ENCODE results near the gene GAS6. TPM values are rescaled to one million over a fixed set of nuclear protein-coding genes. Genes with fewer than 3 reads are reported as not detected.
"Not testable (repeated sequence)": the region's sequence is repeated elsewhere in the genome, so short reads cannot be mapped to it uniquely, and the experiment has no call there.

GAS6 gene
- total RNA-seq, 1 experiment from 2014 or later = 93.8 TPM

DNA sequence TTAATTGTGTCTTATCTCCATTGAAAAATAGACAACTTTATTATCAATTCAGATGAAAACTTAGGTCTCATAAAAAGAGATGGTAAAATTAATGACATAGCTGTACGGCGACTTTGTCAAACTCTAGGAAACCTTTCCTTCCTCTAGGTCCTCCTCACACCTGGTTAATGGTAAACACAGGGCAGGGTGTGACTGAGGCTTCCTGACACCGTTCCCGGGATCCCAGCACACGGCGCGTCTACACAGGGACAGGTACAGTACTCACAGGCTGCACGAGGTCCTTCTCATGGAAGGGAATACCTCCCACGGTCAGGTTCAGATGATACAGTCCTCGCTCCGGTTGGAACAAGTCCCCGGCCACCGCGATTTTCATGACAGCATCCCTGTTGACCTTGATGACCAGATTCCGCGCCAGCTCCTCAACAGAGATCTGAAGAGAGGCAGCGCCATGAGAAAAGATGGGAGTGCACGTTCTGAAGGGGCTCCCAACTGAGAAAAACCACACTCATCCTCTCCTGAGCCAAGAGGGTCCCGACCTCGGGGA is 35.5 kb downstream of the GAS6 start:
- TF ChIP-seq, protein P1, sequence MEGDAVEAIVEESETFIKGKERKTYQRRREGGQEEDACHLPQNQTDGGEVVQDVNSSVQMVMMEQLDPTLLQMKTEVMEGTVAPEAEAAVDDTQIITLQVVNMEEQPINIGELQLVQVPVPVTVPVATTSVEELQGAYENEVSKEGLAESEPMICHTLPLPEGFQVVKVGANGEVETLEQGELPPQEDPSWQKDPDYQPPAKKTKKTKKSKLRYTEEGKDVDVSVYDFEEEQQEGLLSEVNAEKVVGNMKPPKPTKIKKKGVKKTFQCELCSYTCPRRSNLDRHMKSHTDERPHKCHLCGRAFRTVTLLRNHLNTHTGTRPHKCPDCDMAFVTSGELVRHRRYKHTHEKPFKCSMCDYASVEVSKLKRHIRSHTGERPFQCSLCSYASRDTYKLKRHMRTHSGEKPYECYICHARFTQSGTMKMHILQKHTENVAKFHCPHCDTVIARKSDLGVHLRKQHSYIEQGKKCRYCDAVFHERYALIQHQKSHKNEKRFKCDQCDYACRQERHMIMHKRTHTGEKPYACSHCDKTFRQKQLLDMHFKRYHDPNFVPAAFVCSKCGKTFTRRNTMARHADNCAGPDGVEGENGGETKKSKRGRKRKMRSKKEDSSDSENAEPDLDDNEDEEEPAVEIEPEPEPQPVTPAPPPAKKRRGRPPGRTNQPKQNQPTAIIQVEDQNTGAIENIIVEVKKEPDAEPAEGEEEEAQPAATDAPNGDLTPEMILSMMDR (conservative IDR thresholded peaks at IDR 0.05) = no peak
- TF ChIP-seq EZH2 (IDR thresholded peaks at IDR 0.05; ENCODE audit: low read depth) = no peak
- no peak overlapping the region for H2AFZ ChIP-seq
- ChIA-PET CTCF (no interaction called here), POLR2A (ENCODE audit: unreplicated experiment) (no interaction called here)
- H4K20me1 ChIP-seq (ENCODE audit: insufficient read depth) = no peaks in the 10 kb centered on the region
- H3K9me2 ChIP-seq (ENCODE audit: insufficient read depth) = no peaks in the 10 kb centered on the region
- intact Hi-C loops (cut with micrococcal nuclease; ENCODE audit: unreplicated experiment) = no loop called here
- no peaks in the 10 kb centered on the region for H3K36me3 ChIP-seq (ENCODE audit: low read depth)
- H3K27me3 ChIP-seq (ENCODE audit: insufficient read depth, low read depth) = no peaks in the 10 kb centered on the region
- H3K4me3 ChIP-seq = no peak overlapping the region
- no peaks in the 10 kb centered on the region for H3K9me3 ChIP-seq (ENCODE audit: insufficient read depth, low read depth)
- no peaks in the 10 kb centered on the region for H3K79me2 ChIP-seq (ENCODE audit: low read depth)
- H3F3A ChIP-seq (ENCODE audit: insufficient read depth, low read depth) = peaks cover 17% of the 10 kb centered on the region; the same call in 1 of the 2 replicates
- no peak overlapping the region for H3K27ac ChIP-seq
- peaks cover 39% of the 10 kb centered on the region for H3K4me1 ChIP-seq (replicated peaks; ENCODE audit: insufficient read depth)
- DNase-seq = no peak
- H3K4me2 ChIP-seq = no peak overlapping the region
- no TSS peak for BruUV-seq (replicated peaks)

DNA sequence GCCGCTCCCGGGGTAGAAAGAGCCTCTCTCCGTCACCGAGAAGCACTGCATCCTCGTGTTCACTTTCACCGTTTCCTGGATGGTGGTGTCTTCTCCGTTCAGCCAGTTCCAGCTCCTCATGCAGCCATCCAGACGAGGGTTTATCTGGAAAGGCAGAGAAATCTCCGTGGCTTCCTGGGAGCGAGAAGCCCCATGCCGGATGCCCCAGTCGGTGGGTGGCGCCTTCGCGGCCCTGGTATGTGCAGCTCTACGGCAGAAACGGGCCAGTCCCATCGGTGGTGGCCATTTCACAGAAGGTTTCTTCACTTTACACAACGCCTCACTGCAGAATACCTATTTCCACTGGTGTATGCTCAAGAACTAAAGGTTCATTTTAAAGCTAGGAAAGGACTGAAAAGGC is 36.9 kb downstream of the GAS6 start:
- intact Hi-C loops (cut with micrococcal nuclease; ENCODE audit: unreplicated experiment) = no loop called here
- Histone ChIP-seq H3K79me2 (ENCODE audit: low read depth) (no peaks in the 10 kb centered on the region), H3K9me3 (ENCODE audit: insufficient read depth, low read depth) (no peaks in the 10 kb centered on the region), H3F3A (ENCODE audit: insufficient read depth, low read depth) (peaks cover 10% of the 10 kb centered on the region; the same call in 1 of the 2 replicates), H2AFZ (no peak overlapping the region), H3K36me3 (ENCODE audit: low read depth) (no peaks in the 10 kb centered on the region), H3K4me1 (replicated peaks; ENCODE audit: insufficient read depth) (peaks cover 29% of the 10 kb centered on the region), H3K4me2 (no peak overlapping the region), H3K27ac (no peak overlapping the region), H3K9me2 (ENCODE audit: insufficient read depth) (no peaks in the 10 kb centered on the region), H4K20me1 (ENCODE audit: insufficient read depth) (no peaks in the 10 kb centered on the region), H3K27me3 (ENCODE audit: insufficient read depth, low read depth) (no peaks in the 10 kb centered on the region), H3K4me3 (no peak overlapping the region)
- ChIA-PET POLR2A (ENCODE audit: unreplicated experiment) (no interaction called here), CTCF (no interaction called here)
- DNase-seq = no peak
- BruUV-seq (replicated peaks) = no TSS peak
- TF ChIP-seq, protein P1 (conservative IDR thresholded peaks at IDR 0.05) = no peak
- TF ChIP-seq EZH2 (IDR thresholded peaks at IDR 0.05; ENCODE audit: low read depth) = no peak

DNA sequence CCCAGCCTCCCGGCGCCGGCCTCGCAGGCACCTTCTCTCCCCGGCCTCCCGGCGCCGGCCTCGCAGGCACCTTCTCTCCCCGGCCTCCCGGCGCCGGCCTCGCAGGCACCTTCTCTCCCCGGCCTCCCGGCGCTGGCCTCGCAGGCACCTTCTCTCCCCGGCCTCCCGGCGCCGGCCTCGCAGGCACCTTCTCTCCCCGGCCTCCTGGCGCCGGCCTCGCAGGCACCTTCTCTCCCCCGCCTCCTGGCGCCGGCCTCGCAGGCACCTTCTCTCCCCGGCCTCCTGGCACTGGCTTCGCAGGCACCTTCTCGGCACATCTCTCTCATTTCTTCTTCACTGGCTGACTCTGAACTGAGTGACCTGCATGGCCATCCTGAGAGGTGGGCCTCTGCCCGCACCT is 37.4 kb downstream of the GAS6 start:
- POLR2A ChIA-PET (ENCODE audit: unreplicated experiment); H2AFZ ChIP-seq; H3K36me3 ChIP-seq (ENCODE audit: low read depth); H3K9me2 ChIP-seq (ENCODE audit: insufficient read depth); CTCF ChIA-PET; DNase-seq; H3K9me3 ChIP-seq (ENCODE audit: insufficient read depth, low read depth); H3K4me3 ChIP-seq; H3K4me2 ChIP-seq; H3K79me2 ChIP-seq (ENCODE audit: low read depth); H3K27ac ChIP-seq; H3K27me3 ChIP-seq (ENCODE audit: insufficient read depth, low read depth); intact Hi-C loops (cut with micrococcal nuclease; ENCODE audit: unreplicated experiment); H4K20me1 ChIP-seq (ENCODE audit: insufficient read depth); BruUV-seq (replicated peaks): not testable (repeated sequence)
- peaks cover 12% of the 10 kb centered on the region; the same call in 1 of the 2 replicates for H3F3A ChIP-seq (ENCODE audit: insufficient read depth, low read depth)
- H3K4me1 ChIP-seq (replicated peaks; ENCODE audit: insufficient read depth) = peaks cover 30% of the 10 kb centered on the region

DNA sequence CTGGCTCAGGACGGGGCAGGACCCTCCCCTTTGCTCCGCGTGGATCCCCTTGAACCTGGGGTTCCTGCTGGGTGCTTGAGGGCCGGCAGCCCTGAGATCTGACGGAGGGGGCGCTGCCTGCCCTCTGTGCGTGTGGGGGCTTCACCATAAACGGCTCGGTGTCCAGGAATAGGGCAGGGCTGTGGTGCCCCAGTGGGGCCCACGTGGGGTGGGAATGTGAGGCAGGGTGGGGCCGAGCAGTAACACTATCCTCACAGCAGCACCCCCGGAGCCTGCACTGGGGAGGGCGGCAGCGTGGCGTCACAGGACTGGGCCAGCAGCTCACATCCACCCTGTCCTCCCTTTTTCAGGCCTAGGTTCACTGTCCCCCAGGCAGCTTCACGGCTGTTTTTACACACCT is 38.0 kb downstream of the GAS6 start:
- Histone ChIP-seq H3K27ac (no peak overlapping the region), H3K4me1 (replicated peaks; ENCODE audit: insufficient read depth) (peaks cover 30% of the 10 kb centered on the region), H2AFZ (no peak overlapping the region), H3K79me2 (ENCODE audit: low read depth) (no peaks in the 10 kb centered on the region), H3K36me3 (ENCODE audit: low read depth) (no peaks in the 10 kb centered on the region), H3K9me3 (ENCODE audit: insufficient read depth, low read depth) (no peaks in the 10 kb centered on the region), H3K4me2 (no peak overlapping the region), H3F3A (ENCODE audit: insufficient read depth, low read depth) (peaks cover 18% of the 10 kb centered on the region; the same call in 1 of the 2 replicates), H4K20me1 (ENCODE audit: insufficient read depth) (no peaks in the 10 kb centered on the region), H3K9me2 (ENCODE audit: insufficient read depth) (no peaks in the 10 kb centered on the region), H3K4me3 (no peak overlapping the region), H3K27me3 (ENCODE audit: insufficient read depth, low read depth) (no peaks in the 10 kb centered on the region)
- no TSS peak for BruUV-seq (replicated peaks)
- ChIA-PET CTCF (interaction anchor here (0.5 kb wide), 1 partner anchor 493 kb away, joined by 9 read pairs; no protein-coding TSS in a partner anchor), POLR2A (ENCODE audit: unreplicated experiment) (no interaction called here)
- TF ChIP-seq EZH2 (IDR thresholded peaks at IDR 0.05; ENCODE audit: low read depth) = no peak
- TF ChIP-seq, protein P1 (conservative IDR thresholded peaks at IDR 0.05) = no peak
- intact Hi-C loops (cut with micrococcal nuclease; ENCODE audit: unreplicated experiment) = no loop called here
- no peak for DNase-seq

Data from PC-9 (cell line).